Measurements from ENCODE around the gene ANKRD23.

GRCh38 chr2:96875498-96876268 lies 31.9 kb upstream of the ANKRD23 start:
- TF ChIP-seq YY1 (IDR thresholded peaks at IDR 0.05; ENCODE audit: insufficient read depth, insufficient read length) (no peak), ZNF274 (IDR thresholded peaks at IDR 0.05; ENCODE audit: low read depth, low read length) (no peak), SUZ12 (IDR thresholded peaks at IDR 0.05; ENCODE audit: extremely low read depth, insufficient read depth, insufficient read length) (no peak)

Measured in NT2/D1 (cell line).